ENCODE results near the gene GLB1L. TPM values are rescaled to one million over a fixed set of nuclear protein-coding genes. Genes with fewer than 3 reads are reported as not detected.

GLB1L gene
- 11.7 and 14.1 TPM in 2 replicates for polyA plus RNA-seq (2012; rRNA removed)
- polyA plus RNA-seq (2012; cell fraction: cytosol; rRNA removed), result 10.2 and 10.6 TPM in 2 replicates
- polyA plus RNA-seq (2012; cell fraction: nucleus; rRNA removed), result 31.5 and 33.0 TPM in 2 replicates

DNA sequence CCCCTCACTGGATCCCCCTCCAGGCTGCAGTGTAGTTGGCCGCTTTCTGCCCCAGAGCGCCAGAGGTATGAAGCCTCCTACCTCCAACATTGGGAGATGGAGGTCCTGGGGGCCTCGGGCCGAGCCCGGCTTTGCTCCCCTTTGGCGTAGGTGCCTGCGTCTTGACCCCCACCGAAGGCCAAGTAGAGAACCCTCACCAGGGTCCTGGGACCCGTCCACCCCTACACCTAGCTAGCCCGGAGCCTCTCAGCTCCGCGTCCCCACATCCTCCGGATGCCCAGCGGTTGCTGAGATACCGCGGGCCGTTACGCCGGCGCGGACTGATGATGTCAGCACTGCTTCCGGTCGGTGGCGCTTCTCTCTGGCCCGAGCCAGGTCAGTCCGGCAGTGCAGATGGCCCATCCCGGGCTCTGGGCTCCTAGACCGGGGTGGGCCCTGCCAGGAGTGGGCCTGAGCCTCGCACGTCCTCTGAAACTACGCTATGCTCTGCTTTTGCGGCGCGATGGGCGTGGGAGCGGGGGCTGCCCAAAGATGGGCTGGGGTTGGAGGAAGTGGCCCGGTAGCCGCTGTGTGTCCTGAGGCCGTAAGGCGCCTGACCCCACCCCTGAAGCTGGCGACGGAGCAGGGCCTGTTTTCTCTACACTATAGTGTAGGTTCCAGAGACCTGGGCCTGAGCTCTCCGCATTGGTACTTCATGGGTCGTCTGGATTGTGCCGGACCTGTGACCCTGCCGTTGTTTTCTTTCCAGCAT lies at the start of gene GLB1L, which contains the start of gene STK16:
Gene GLB1L, minus strand, starts transcription at position 297 of the 751 bp plus-strand sequence. CDS start 1,871 bp downstream, outside the sequence.
Gene STK16, plus strand, starts transcription at position 332 of the 751 bp plus-strand sequence. CDS start 521 bp downstream, outside the sequence.
- Histone ChIP-seq H3K4me3 (ENCODE audit: low read depth in 2 of 2, low read length in 1 of 2) (peak within 1 kb of the TSS; percentile 84 to 97), H3K4me1 (ENCODE audit: control insufficient read depth in 1 of 2, insufficient read depth in 2 of 2, low read depth in 1 of 2, low read length in 1 of 2) (peaks cover 15 to 26% of the 10 kb centered on the region in 2 experiments), H3K27ac (ENCODE audit: low read depth in 2 of 2, low read length in 1 of 2) (peak within 1 kb of the TSS; percentile 78 to 92), H3K27me3 (ENCODE audit: insufficient read depth) (no peaks in the 10 kb centered on the region), H3F3A (replicated peaks; ENCODE audit: insufficient read depth) (peaks cover 19% of the 10 kb centered on the region), H3K36me3 (replicated peaks in 1 of 2; ENCODE audit: control insufficient read depth in 1 of 2, insufficient read depth in 2 of 2, low read length in 1 of 2) (peaks cover 6 to 16% of the 10 kb centered on the region in 2 experiments), H3K9me2 (no peaks in the 10 kb centered on the region), H4K20me1 (ENCODE audit: insufficient read depth) (no peaks in the 10 kb centered on the region), H3K79me2 (ENCODE audit: insufficient read depth) (peaks cover 20% of the 10 kb centered on the region), H3K9ac (peak within 1 kb of the TSS; percentile 94), H3K4me2 (peak within 1 kb of the TSS; percentile 91), H3K9me3 (no peaks in the 10 kb centered on the region), H2AFZ (ENCODE audit: low read depth) (peak within 1 kb of the TSS; percentile 73)
- TF ChIP-seq GATA2 (CRISPR knock-in tag; IDR thresholded peaks at IDR 0.05) (no peak), RAD21 (IDR thresholded peaks at IDR 0.05; ENCODE audit: low read length) (peak; percentile 3; the same call in 1 of the 2 replicates), CHD2 (IDR thresholded peaks at IDR 0.05; ENCODE audit: low read length, partially characterized antibody) (peak; percentile 75), TEAD4 (IDR thresholded peaks at IDR 0.05; ENCODE audit: borderline replicate concordance, insufficient read depth) (no peak), GABPA (IDR thresholded peaks at IDR 0.05; ENCODE audit: low read depth) (peak; percentile 87), POLR2AphosphoS5 (IDR thresholded peaks at IDR 0.05; ENCODE audit: low read depth, low read length) (peak; percentile 95), MXI1 (IDR thresholded peaks at IDR 0.05; ENCODE audit: low read depth, low read length) (peak; percentile 85), JUND (IDR thresholded peaks at IDR 0.05) (no peak), ELF1 (IDR thresholded peaks at IDR 0.05) (peak; percentile 57; the same call in 1 of the 2 replicates), YY1 (IDR thresholded peaks at IDR 0.05; ENCODE audit: low read depth) (peak; percentile 55; the same call in 1 of the 2 replicates), SIN3A (IDR thresholded peaks at IDR 0.05; ENCODE audit: borderline replicate concordance, low read depth, low read length) (0 out of 2 replicates have a peak, but pooled peaks have one; percentile 26), FOXM1 (IDR thresholded peaks at IDR 0.05; ENCODE audit: low read depth) (no peak), TAF1 (IDR thresholded peaks at IDR 0.05; ENCODE audit: borderline replicate concordance, low read depth, low read length) (peak; percentile 84), RXRA (IDR thresholded peaks at IDR 0.05; ENCODE audit: borderline replicate concordance, low read depth) (no peak)
- TF ChIP-seq, protein P1, sequence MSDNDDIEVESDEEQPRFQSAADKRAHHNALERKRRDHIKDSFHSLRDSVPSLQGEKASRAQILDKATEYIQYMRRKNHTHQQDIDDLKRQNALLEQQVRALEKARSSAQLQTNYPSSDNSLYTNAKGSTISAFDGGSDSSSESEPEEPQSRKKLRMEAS (IDR thresholded peaks at IDR 0.05; ENCODE audit: low read depth), result peak; percentile 50; the same call in 1 of the 2 replicates
- TF ChIP-seq, protein P2, sequence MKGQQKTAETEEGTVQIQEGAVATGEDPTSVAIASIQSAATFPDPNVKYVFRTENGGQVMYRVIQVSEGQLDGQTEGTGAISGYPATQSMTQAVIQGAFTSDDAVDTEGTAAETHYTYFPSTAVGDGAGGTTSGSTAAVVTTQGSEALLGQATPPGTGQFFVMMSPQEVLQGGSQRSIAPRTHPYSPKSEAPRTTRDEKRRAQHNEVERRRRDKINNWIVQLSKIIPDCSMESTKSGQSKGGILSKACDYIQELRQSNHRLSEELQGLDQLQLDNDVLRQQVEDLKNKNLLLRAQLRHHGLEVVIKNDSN (IDR thresholded peaks at IDR 0.05; ENCODE audit: borderline replicate concordance, low read depth), result no peak
- WGBS (ENCODE audit: low lambda C conversion rate), result 0% methylated on average over 17 of the region's 46 CpGs
- ChIA-PET POLR2A (interaction anchor here (0.5 to 2.9 kb wide), 14 partner anchors 10 to 296 kb away, joined by 3 to 23 read pairs (median 4); partner anchors contain the start of genes ABCB6, ANKZF1, ATG9A and CNPPD1), CTCF (interaction anchor here (0.9 to 3.3 kb wide), 16 partner anchors 11 to 265 kb away, joined by 3 to 20 read pairs (median 4); partner anchors contain the start of gene NHEJ1)
- DNase-seq, result peak; percentile 98
